ENCODE data around the gene MACF1. TPM values are rescaled to one million over a fixed set of nuclear protein-coding genes. Genes with fewer than 3 reads are reported as not detected.

The MACF1 gene
- total RNA-seq, 1 experiment from 2014 or later: 190 TPM

DNA sequence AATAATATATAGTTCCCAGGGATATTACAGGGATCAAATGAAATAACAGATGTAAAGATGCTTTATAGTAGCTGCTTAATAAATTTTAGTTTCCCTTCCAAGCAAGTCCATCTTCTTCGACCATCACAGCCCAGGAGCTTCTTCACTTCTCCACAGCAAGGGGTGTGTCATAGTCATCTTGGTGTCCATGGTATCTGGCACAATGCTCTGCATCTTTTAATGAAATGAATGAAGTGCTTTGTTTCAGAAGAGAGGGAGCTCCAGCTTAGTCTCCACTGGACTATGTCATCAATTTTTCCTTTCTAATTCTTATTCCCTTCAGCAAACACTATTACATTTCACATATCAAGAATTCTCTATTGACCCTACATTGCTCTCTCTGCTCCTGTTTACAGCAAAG, 4.9 kb upstream of the MACF1 start:
- H3K27me3 Mint-ChIP-seq (ENCODE audit: low read depth): no peaks in the 10 kb centered on the region; the same call in 1 of the 2 replicates
- H3K9ac ChIP-seq (ENCODE audit: extremely low read depth, insufficient read length, low read length): no peak overlapping the region
- WGBS (ENCODE audit: extremely low coverage, insufficient read length, low lambda C conversion rate): no CpG with 5 or more reads among the region's 1 CpG
- H3K79me2 ChIP-seq (ENCODE audit: insufficient read depth, low read length): peaks cover 20% of the 10 kb centered on the region; the same call in 1 of the 2 replicates
- H2BK12ac ChIP-seq (ENCODE audit: insufficient read length, low read depth, low read length): no peak overlapping the region
- no peak overlapping the region for H3K56ac ChIP-seq (ENCODE audit: insufficient read length, low read depth, low read length)
- H3K27me3 ChIP-seq (ENCODE audit: insufficient read depth, low read length): no peaks in the 10 kb centered on the region
- H3K9me3 Mint-ChIP-seq: no peaks in the 10 kb centered on the region; a peak in 1 of 5 replicates
- H3K4me3 Mint-ChIP-seq: no peak overlapping the region
- H4K8ac ChIP-seq (replicated peaks; ENCODE audit: insufficient read length, low read depth, low read length): no peak overlapping the region
- no peaks in the 10 kb centered on the region; a peak in 1 of 7 replicates for H3K36me3 Mint-ChIP-seq (ENCODE audit: insufficient read depth in 1 of 3, low read depth in 3 of 3)
- peaks cover 5% of the 10 kb centered on the region for H3K4me1 ChIP-seq (ENCODE audit: insufficient read depth, low read length)
- peak overlapping the region in 1 of 3 experiments; percentile 15; a peak in 2 of 7 replicates for H3K27ac Mint-ChIP-seq
- no peak overlapping the region for H2BK15ac ChIP-seq (ENCODE audit: low read depth, low read length)
- H3K4ac ChIP-seq (ENCODE audit: low read depth, low read length): no peak overlapping the region
- H2BK20ac ChIP-seq (ENCODE audit: low read depth, low read length, poor library complexity, severe bottlenecking): no peak overlapping the region
- no peak overlapping the region for H3K18ac ChIP-seq (ENCODE audit: insufficient read length, low read depth, low read length)
- H3K9me3 ChIP-seq (ENCODE audit: control insufficient read depth, low read depth, low read length): no peaks in the 10 kb centered on the region
- H3K14ac ChIP-seq (ENCODE audit: insufficient read depth, low read length): no peak overlapping the region
- H3K79me1 ChIP-seq (ENCODE audit: insufficient read depth, low read depth, low read length, poor library complexity, severe bottlenecking): peaks cover 5% of the 10 kb centered on the region
- H3K4me1 Mint-ChIP-seq: peaks cover 24 to 29% of the 10 kb centered on the region in 2 experiments
- no peak overlapping the region for H3K23ac ChIP-seq (ENCODE audit: insufficient read length, low read depth, low read length)
- H2AK5ac ChIP-seq (ENCODE audit: insufficient read length, low read length): no peak overlapping the region
- no peaks in the 10 kb centered on the region for H3K23me2 ChIP-seq (ENCODE audit: insufficient read length, low read depth, low read length, poor library complexity, severe bottlenecking)
- H2BK5ac ChIP-seq (ENCODE audit: insufficient read length, low read length): no peak overlapping the region
- H3K4me2 ChIP-seq (ENCODE audit: insufficient read depth, insufficient read length, low read length): no peak overlapping the region
- no peak overlapping the region for H3K27ac ChIP-seq (ENCODE audit: insufficient read length, low read depth, low read length)
- H2BK120ac ChIP-seq (ENCODE audit: low read depth, low read length, poor library complexity, severe bottlenecking): no peak overlapping the region
- TF ChIP-seq, protein P1, sequence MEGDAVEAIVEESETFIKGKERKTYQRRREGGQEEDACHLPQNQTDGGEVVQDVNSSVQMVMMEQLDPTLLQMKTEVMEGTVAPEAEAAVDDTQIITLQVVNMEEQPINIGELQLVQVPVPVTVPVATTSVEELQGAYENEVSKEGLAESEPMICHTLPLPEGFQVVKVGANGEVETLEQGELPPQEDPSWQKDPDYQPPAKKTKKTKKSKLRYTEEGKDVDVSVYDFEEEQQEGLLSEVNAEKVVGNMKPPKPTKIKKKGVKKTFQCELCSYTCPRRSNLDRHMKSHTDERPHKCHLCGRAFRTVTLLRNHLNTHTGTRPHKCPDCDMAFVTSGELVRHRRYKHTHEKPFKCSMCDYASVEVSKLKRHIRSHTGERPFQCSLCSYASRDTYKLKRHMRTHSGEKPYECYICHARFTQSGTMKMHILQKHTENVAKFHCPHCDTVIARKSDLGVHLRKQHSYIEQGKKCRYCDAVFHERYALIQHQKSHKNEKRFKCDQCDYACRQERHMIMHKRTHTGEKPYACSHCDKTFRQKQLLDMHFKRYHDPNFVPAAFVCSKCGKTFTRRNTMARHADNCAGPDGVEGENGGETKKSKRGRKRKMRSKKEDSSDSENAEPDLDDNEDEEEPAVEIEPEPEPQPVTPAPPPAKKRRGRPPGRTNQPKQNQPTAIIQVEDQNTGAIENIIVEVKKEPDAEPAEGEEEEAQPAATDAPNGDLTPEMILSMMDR (conservative IDR thresholded peaks at IDR 0.05): no peak
- no peaks in the 10 kb centered on the region for H4K20me1 ChIP-seq (ENCODE audit: control insufficient read depth, insufficient read depth, insufficient read length)
- H4K91ac ChIP-seq (ENCODE audit: insufficient read length, low read depth, low read length): no peak overlapping the region
- no peak overlapping the region for H4K5ac ChIP-seq (ENCODE audit: insufficient read length, low read depth, low read length)
- no peak for DNase-seq
- H2AFZ ChIP-seq (ENCODE audit: low read length): no peak overlapping the region
- H3T11ph ChIP-seq (ENCODE audit: low read length): no peak overlapping the region
